Panc1 (cell line): Measurements from ENCODE around the gene PCBP4. TPM values are rescaled to one million over a fixed set of nuclear protein-coding genes. Genes with fewer than 3 reads are reported as not detected.

Source experiments
- ATAC-seq: fragments of 200-7000 bp; cut with Tn5 transposase; 2 replicates; pipeline ENCODE4 v1.9.1; 2020; ENCODE audit warnings: mild to moderate bottlenecking, moderate library complexity
- BruUV-seq: library from RNA; stranded (reverse); fragments of 400-500 nt; replicated peaks from 2 replicates; lab custom pipeline; 2021; lab: Mats Ljungman, UMichigan
- CTCF ChIA-PET: fragments of 300-600 bp; sonication (Branson Sonifier 250); formaldehyde crosslinking; loops from one replicate; lab custom pipeline; 2022; ENCODE audit warnings: antibody characterized with exemption; lab: Charles Lee
- POLR2A ChIA-PET: fragments of 300-600 bp; sonication (Branson Sonifier 250); formaldehyde crosslinking; loops from one replicate; lab custom pipeline; 2022; ENCODE audit warnings: antibody characterized with exemption; lab: Charles Lee
- DNase-seq: peaks from one replicate; pipeline ENCODE4 v3.0.0-alpha.2; 2010; ENCODE audit warnings: low read depth, low spot score
- H3K27ac ChIP-seq: 2 replicates; pipeline ENCODE4 v1.5.1; 2011; ENCODE audit warnings: mild to moderate bottlenecking, low read length, inconsistent platforms
- H3K27me3 ChIP-seq: fragments of 200-500 bp; sonication (Bioruptor generic); 2 replicates; pipeline ENCODE4 v1.6.0; 2014; ENCODE audit warnings: low read length, inconsistent platforms; ENCODE audit not compliant: control insufficient read depth, insufficient read depth
- H3K36me3 ChIP-seq: fragments of 200-500 bp; sonication (Bioruptor generic); 2 replicates; pipeline ENCODE4 v1.5.1; 2014; ENCODE audit warnings: inconsistent platforms, mild to moderate bottlenecking, low read length, moderate library complexity; ENCODE audit not compliant: control insufficient read depth, insufficient read depth
- H3K4me1 ChIP-seq: 2 replicates; pipeline ENCODE4 v1.5.1; 2011; ENCODE audit warnings: inconsistent platforms, mild to moderate bottlenecking, low read length, moderate library complexity; ENCODE audit not compliant: control insufficient read depth, insufficient read depth
- H3K4me3 ChIP-seq, 2 experiments: 2 replicates each; pipeline ENCODE4 v1.5.1; 2011 to 2012; ENCODE audit warnings: low read depth in 2 of 2, low read length in 2 of 2, mild to moderate bottlenecking in 2 of 2, inconsistent platforms in 1 of 2, moderate library complexity in 1 of 2
- H3K9me3 ChIP-seq: fragments of 200-500 bp; sonication (Bioruptor generic); 2 replicates; pipeline ENCODE4 v1.5.1; 2014; ENCODE audit warnings: low read depth, mild to moderate bottlenecking, inconsistent platforms, low read length, moderate library complexity; ENCODE audit not compliant: control insufficient read depth, insufficient read depth
- CTCF ChIP-seq: fragments of 450-650 bp; IDR thresholded peaks from 2 replicates; pipeline ENCODE4 v1.5.1; 2017; ENCODE audit warnings: mild to moderate bottlenecking
- POLR2AphosphoS5 ChIP-seq: IDR thresholded peaks from 2 replicates; pipeline ENCODE4 v1.6.1; 2012; ENCODE audit warnings: mild to moderate bottlenecking, low read depth, low read length, moderate library complexity
- REST ChIP-seq, 2 experiments: IDR thresholded peaks; 2 replicates each; pipeline ENCODE4 v1.6.1; 2011 to 2012; ENCODE audit warnings: low read depth in 2 of 2, control low read depth in 1 of 2, low read length in 1 of 2, mild to moderate bottlenecking in 1 of 2, moderate library complexity in 1 of 2; ENCODE audit not compliant: insufficient read depth in 1 of 2
- SIN3A ChIP-seq: IDR thresholded peaks from 2 replicates; pipeline ENCODE4 v1.6.1; 2012; ENCODE audit warnings: low read depth, mild to moderate bottlenecking, low read length, moderate library complexity, borderline replicate concordance; ENCODE audit not compliant: insufficient read depth
- TCF7L2 ChIP-seq: IDR thresholded peaks from 2 replicates; pipeline ENCODE4 v1.6.1; 2011; ENCODE audit warnings: mild to moderate bottlenecking, low read depth, low read length, inconsistent platforms
- in situ Hi-C: cut with HindIII; loops from 2 replicates; pipeline ENCODE4 v1.10.0; 2016; ENCODE audit warnings: low sequenced_read_pairs, low pct_unique_long_range_greater_than_20kb
- intact Hi-C: fragments of 100-400 bp; cut with micrococcal nuclease; formaldehyde crosslinking; loops from one replicate; pipeline ENCODE4 v1.10.0; 2022; ENCODE audit not compliant: unreplicated experiment
- total RNA-seq: library from RNA; stranded (reverse); gene quantifications from one replicate; pipeline ENCODE4 v1.2.1, GENCODE V29; 2021; ENCODE audit not compliant: unreplicated experiment

Gene PCBP4
- total RNA-seq, 1 experiment from 2014 or later: 58.0 TPM

- POLR2A ChIA-PET: no interaction called here
- no peaks in the 10 kb centered on the region for H3K9me3 ChIP-seq
- TF ChIP-seq SIN3A (no peak), TCF7L2 (no peak)
- in situ Hi-C loops: no loop called here
- H3K27me3 ChIP-seq: no peaks in the 10 kb centered on the region
- no TSS peak for BruUV-seq
- no peak overlapping the region for H3K27ac ChIP-seq
- DNase-seq (no peak), ATAC-seq (no peak)
- CTCF ChIA-PET: interaction anchor here (0.6 kb wide), 1 partner anchor 25 kb away, joined by 3 read pairs; no protein-coding TSS in a partner anchor
- intact Hi-C loops: no loop called here
- H3K36me3 ChIP-seq: no peaks in the 10 kb centered on the region
- H3K4me3 ChIP-seq: no peak overlapping the region
- H3K4me1 ChIP-seq: no peaks in the 10 kb centered on the region
Observed at GRCh38 chr3:51933471-51934138, 33.6 kb downstream of the PCBP4 start.

GRCh38 chr3:51932471-51933370 is 34.5 kb downstream of the PCBP4 start:
- TF ChIP-seq SIN3A (no peak), REST (IDR thresholded peaks at IDR 0.05; ENCODE audit: insufficient read depth in 1 of 2, low read depth in 2 of 2, low read length in 1 of 2) (no peak), TCF7L2 (no peak), POLR2AphosphoS5 (no peak)
- H3K36me3 ChIP-seq: no peaks in the 10 kb centered on the region
- ChIA-PET POLR2A (interaction anchor here (0.5 kb wide), 1 partner anchor 393 kb away, joined by 3 read pairs; no protein-coding TSS in a partner anchor), CTCF (interaction anchor here (0.6 kb wide), 1 partner anchor 26 kb away, joined by 3 read pairs; no protein-coding TSS in a partner anchor)
- no peak overlapping the region for H3K4me3 ChIP-seq
- no peak for DNase-seq
- no peaks in the 10 kb centered on the region for H3K27me3 ChIP-seq
- H3K27ac ChIP-seq: no peak overlapping the region
- in situ Hi-C loops: no loop called here
- no peaks in the 10 kb centered on the region for H3K4me1 ChIP-seq
- ATAC-seq: no peak
- BruUV-seq: no TSS peak
- H3K9me3 ChIP-seq: no peaks in the 10 kb centered on the region
- intact Hi-C loops: no loop called here

- Histone ChIP-seq H3K27ac (no peak overlapping the region), H3K36me3 (no peaks in the 10 kb centered on the region), H3K4me3 (no peak overlapping the region), H3K4me1 (no peaks in the 10 kb centered on the region), H3K9me3 (no peaks in the 10 kb centered on the region), H3K27me3 (no peaks in the 10 kb centered on the region)
- BruUV-seq: no TSS peak
- DNase-seq: no peak
- intact Hi-C loops (no loop called here), in situ Hi-C loops (no loop called here)
- ChIA-PET CTCF (no interaction called here), POLR2A (no interaction called here)
- ATAC-seq: no peak
- TF ChIP-seq SIN3A: no peak
- TF ChIP-seq POLR2AphosphoS5: no peak
- TF ChIP-seq TCF7L2: no peak
- no peak for TF ChIP-seq CTCF
- no peak for TF ChIP-seq REST (IDR thresholded peaks at IDR 0.05; ENCODE audit: insufficient read depth in 1 of 2, low read depth in 2 of 2, low read length in 1 of 2)
Observed at GRCh38 chr3:51931756-51932155, 35.5 kb downstream of the PCBP4 start.
